Neuronal stem cell (in vitro differentiated cells): Measurements from ENCODE around the gene TRPM1.

Source experiments
- DNase-seq: peaks from one replicate; pipeline ENCODE4 v3.0.0-alpha.2; 2013; ENCODE audit warnings: low spot score
- H2AFZ ChIP-seq: one replicate; pipeline ENCODE4 v1.6.1; 2013; ENCODE audit warnings: mild to moderate bottlenecking, low read length, inconsistent platforms
- H2AK5ac ChIP-seq: 2 replicates; pipeline ENCODE4 v1.6.1; 2013; ENCODE audit warnings: low read depth, mild to moderate bottlenecking, inconsistent platforms, low read length, moderate library complexity, mixed read lengths
- H2BK120ac ChIP-seq: 2 replicates; pipeline ENCODE4 v1.6.1; 2013; ENCODE audit warnings: low read depth, mild to moderate bottlenecking, inconsistent platforms, low read length, moderate library complexity, mixed read lengths
- H2BK12ac ChIP-seq: one replicate; pipeline ENCODE4 v1.6.1; 2013; ENCODE audit warnings: low read length, inconsistent platforms
- H2BK15ac ChIP-seq: 2 replicates; pipeline ENCODE4 v1.6.1; 2013; ENCODE audit warnings: mild to moderate bottlenecking, low read length, inconsistent platforms, mixed read lengths
- H2BK5ac ChIP-seq: one replicate; pipeline ENCODE4 v1.6.1; 2013; ENCODE audit warnings: inconsistent platforms, mild to moderate bottlenecking, low read length, moderate library complexity
- H3K14ac ChIP-seq: one replicate; pipeline ENCODE4 v1.6.1; 2013; ENCODE audit warnings: low read length, inconsistent platforms
- H3K18ac ChIP-seq: 2 replicates; pipeline ENCODE4 v1.6.1; 2013; ENCODE audit warnings: low read length, inconsistent platforms
- H3K23ac ChIP-seq: 2 replicates; pipeline ENCODE4 v1.6.1; 2013; ENCODE audit warnings: low read depth, mild to moderate bottlenecking, mixed read lengths, low read length, inconsistent platforms; ENCODE audit not compliant: poor library complexity
- H3K27ac ChIP-seq: replicated peaks from 3 replicates; pipeline ENCODE4 v1.5.1; 2013; ENCODE audit warnings: low read length, inconsistent platforms
- H3K27me3 ChIP-seq, 3 experiments: 2 replicates each; pipeline ENCODE4 v1.6.1; 2013; ENCODE audit warnings: low read length in 3 of 3, mild to moderate bottlenecking in 2 of 3, inconsistent platforms in 1 of 3, low read depth in 1 of 3, mixed read lengths in 1 of 3, moderate library complexity in 1 of 3; ENCODE audit not compliant: control insufficient read depth in 3 of 3, insufficient read depth in 3 of 3
- H3K36me3 ChIP-seq, 2 donors: replicated peaks in 1 of 2; 2 replicates each; pipeline ENCODE4 v1.6.1; 2013; ENCODE audit warnings: low read length in 2 of 2; ENCODE audit not compliant: control insufficient read depth in 2 of 2, insufficient read depth in 2 of 2
- H3K4ac ChIP-seq: 2 replicates; pipeline ENCODE4 v1.6.1; 2013; ENCODE audit warnings: inconsistent platforms, mild to moderate bottlenecking, low read length, moderate library complexity
- H3K4me1 ChIP-seq, 2 donors: 1 replicate in 1 of 2; 2 replicates in 1 of 2; pipeline ENCODE4 v1.6.1; 2013; ENCODE audit warnings: low read length in 2 of 2, low read depth in 1 of 2; ENCODE audit not compliant: control insufficient read depth in 2 of 2, insufficient read depth in 1 of 2
- H3K4me2 ChIP-seq: one replicate; pipeline ENCODE4 v1.6.1; 2013; ENCODE audit warnings: mild to moderate bottlenecking, low read length, inconsistent platforms; ENCODE audit not compliant: insufficient read depth, poor library complexity, severe bottlenecking
- H3K4me3 ChIP-seq, 2 donors: 2 replicates each; pipeline ENCODE4 v1.5.1; 2013; ENCODE audit warnings: low read length in 2 of 2, mild to moderate bottlenecking in 2 of 2, inconsistent platforms in 1 of 2, moderate library complexity in 1 of 2
- H3K79me1 ChIP-seq: one replicate; pipeline ENCODE4 v1.6.1; 2013; ENCODE audit warnings: low read depth, mild to moderate bottlenecking, inconsistent platforms, low read length, moderate library complexity
- H3K9ac ChIP-seq: one replicate; pipeline ENCODE4 v1.6.1; 2013; ENCODE audit warnings: mild to moderate bottlenecking, low read depth, low read length, inconsistent platforms; ENCODE audit not compliant: poor library complexity
- H3K9me3 ChIP-seq, 2 donors: replicated peaks in 1 of 2; 2 replicates each; pipeline versions ENCODE3 to v1.6.1; 2013; ENCODE audit warnings: low read length in 2 of 2, mild to moderate bottlenecking in 2 of 2, inconsistent platforms in 1 of 2, low read depth in 1 of 2, mixed read lengths in 1 of 2, moderate library complexity in 1 of 2; ENCODE audit not compliant: control insufficient read depth in 2 of 2, insufficient read depth in 1 of 2
- H4K8ac ChIP-seq: one replicate; pipeline ENCODE4 v1.6.1; 2013; ENCODE audit warnings: low read depth, mild to moderate bottlenecking, inconsistent platforms, low read length, moderate library complexity
- H4K91ac ChIP-seq: one replicate; pipeline ENCODE4 v1.6.1; 2013; ENCODE audit warnings: low read length, low read depth, mild to moderate bottlenecking, inconsistent platforms; ENCODE audit not compliant: poor library complexity
- WGBS, 2 donors: extraction: QIAGEN DNeasy Blood & Tissue Kit; methylation state at CpG; one replicate each; pipeline ENCODE4 v1.1.7; 2013; ENCODE audit warnings: missing lambda C conversion rate in 2 of 2, mixed read lengths in 1 of 2; ENCODE audit not compliant: insufficient read length in 2 of 2, insufficient replicate concordance in 1 of 2; ENCODE audit errors: extremely low coverage in 2 of 2; 5-methylcytosine and 5-hydroxymethylcytosine counted together

The TRPM1 gene

DNA sequence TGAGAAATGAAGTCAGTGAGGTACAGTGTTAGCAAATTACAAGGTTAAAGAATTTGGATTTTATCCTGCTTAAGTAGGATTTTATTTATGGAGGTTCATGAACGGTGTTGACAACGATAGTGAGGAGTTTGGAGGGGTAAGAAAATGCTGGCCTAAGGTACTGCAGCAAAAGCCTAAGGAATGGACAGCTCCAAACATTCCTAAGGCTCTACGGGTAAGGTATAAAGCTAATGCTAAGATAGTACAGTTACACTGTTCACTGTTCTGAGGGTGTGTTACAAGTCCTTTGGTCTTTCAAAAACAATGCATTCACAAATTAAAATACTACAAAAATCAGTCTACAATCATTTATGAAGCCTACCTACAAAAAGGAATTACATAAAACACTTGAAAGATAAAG is 117.4 kb downstream of the TRPM1 start:
- Histone ChIP-seq H3K18ac (no peak overlapping the region), H3K4me2 (no peak overlapping the region), H2BK15ac (no peak overlapping the region), H2BK120ac (no peak overlapping the region), H4K8ac (no peak overlapping the region), H4K91ac (no peak overlapping the region), H3K36me3 (peaks cover 1 to 43% of the 10 kb centered on the region in 2 donors), H3K9ac (no peak overlapping the region), H3K27ac (no peak overlapping the region), H2AK5ac (no peak overlapping the region), H2AFZ (no peak overlapping the region), H3K4me3 (no peak overlapping the region), H2BK12ac (no peak overlapping the region), H3K27me3 (no peaks in the 10 kb centered on the region), H2BK5ac (no peak overlapping the region), H3K4me1 (peaks cover 2 to 4% of the 10 kb centered on the region in 2 donors), H3K14ac (no peak overlapping the region), H3K79me1 (no peaks in the 10 kb centered on the region), H3K23ac (no peak overlapping the region), H3K4ac (no peak overlapping the region), H3K9me3 (no peaks in the 10 kb centered on the region)
- DNase-seq, result no peak
- WGBS, 2 donors, result no CpG with 5 or more reads among the region's 3 CpGs

- H3K36me3 ChIP-seq, result peaks cover 2 to 41% of the 10 kb centered on the region in 2 donors
- DNase-seq, result no peak
- no CpG with 5 or more reads among the region's 5 CpGs for WGBS, 2 donors
These were observed 122.1 kb downstream of the TRPM1 start for GRCh38 chr15:30979457-30979856.

GRCh38 chr15:30978328-30978727 is 123.2 kb downstream of the TRPM1 start:
- Histone ChIP-seq H4K91ac (no peak overlapping the region), H2BK15ac (no peak overlapping the region), H3K27me3 (no peaks in the 10 kb centered on the region), H3K36me3 (peaks cover 4 to 51% of the 10 kb centered on the region in 2 donors), H3K14ac (no peak overlapping the region), H2AFZ (no peak overlapping the region), H3K4me2 (no peak overlapping the region), H2BK120ac (no peak overlapping the region), H2BK5ac (no peak overlapping the region), H3K4me3 (no peak overlapping the region), H3K4me1 (no peaks in the 10 kb centered on the region), H3K9me3 (no peaks in the 10 kb centered on the region), H3K9ac (no peak overlapping the region), H3K27ac (no peak overlapping the region), H3K4ac (no peak overlapping the region), H3K18ac (no peak overlapping the region), H3K79me1 (no peaks in the 10 kb centered on the region), H4K8ac (no peak overlapping the region), H3K23ac (no peak overlapping the region), H2BK12ac (no peak overlapping the region), H2AK5ac (no peak overlapping the region)
- no peak for DNase-seq

More at GRCh38 chr15:30979457-30979856, 122.1 kb downstream of the TRPM1 start:
- Histone ChIP-seq H2BK12ac (no peak overlapping the region), H3K27ac (no peak overlapping the region), H4K8ac (no peak overlapping the region), H2AFZ (no peak overlapping the region), H3K4me3 (no peak overlapping the region), H2BK15ac (no peak overlapping the region), H3K9me3 (no peaks in the 10 kb centered on the region), H2AK5ac (no peak overlapping the region), H3K4me2 (no peak overlapping the region), H2BK5ac (no peak overlapping the region), H3K4me1 (no peaks in the 10 kb centered on the region), H3K79me1 (no peaks in the 10 kb centered on the region), H4K91ac (no peak overlapping the region), H3K18ac (no peak overlapping the region), H3K4ac (no peak overlapping the region), H3K9ac (no peak overlapping the region), H2BK120ac (no peak overlapping the region), H3K27me3 (no peaks in the 10 kb centered on the region), H3K23ac (no peak overlapping the region), H3K14ac (no peak overlapping the region)

DNA sequence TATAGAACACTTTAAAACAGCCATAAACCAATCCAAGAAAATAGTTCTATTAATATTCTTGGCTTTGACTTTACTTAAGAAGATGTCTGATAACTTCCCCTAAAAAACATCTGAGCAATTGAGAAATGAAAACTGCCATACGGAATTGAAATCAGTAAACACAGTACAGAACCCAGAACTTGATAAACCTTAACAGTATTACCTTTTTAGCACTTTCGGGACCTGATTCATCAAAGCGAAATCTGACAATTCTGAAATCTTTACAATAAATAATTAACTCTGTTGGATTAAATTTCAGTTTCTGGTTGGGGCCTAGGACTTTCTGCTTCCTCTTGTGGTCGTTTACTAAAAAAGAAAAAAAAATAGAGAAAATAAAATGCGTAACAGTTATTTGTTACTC is 127.4 kb downstream of the TRPM1 start:
- no peak overlapping the region for H2AK5ac ChIP-seq
- no CpG with 5 or more reads among the region's 5 CpGs for WGBS, 2 donors
- H3K27ac ChIP-seq, result no peak overlapping the region
- H3K4me3 ChIP-seq, result no peak overlapping the region
- H3K14ac ChIP-seq, result no peak overlapping the region
- no peak overlapping the region for H3K23ac ChIP-seq
- no peak overlapping the region for H4K8ac ChIP-seq
- no peak overlapping the region for H3K4me2 ChIP-seq
- H2BK120ac ChIP-seq, result no peak overlapping the region
- H3K36me3 ChIP-seq, result peaks cover 4 to 48% of the 10 kb centered on the region in 2 donors
- no peak overlapping the region for H3K18ac ChIP-seq
- no peaks in the 10 kb centered on the region for H3K79me1 ChIP-seq
- H2BK12ac ChIP-seq, result no peak overlapping the region
- H2AFZ ChIP-seq, result no peak overlapping the region
- H3K4me1 ChIP-seq, result no peaks in the 10 kb centered on the region
- no peak overlapping the region for H3K9ac ChIP-seq
- DNase-seq, result no peak
- H4K91ac ChIP-seq, result no peak overlapping the region
- H3K27me3 ChIP-seq, result no peaks in the 10 kb centered on the region
- H3K4ac ChIP-seq, result no peak overlapping the region
- H3K9me3 ChIP-seq, result no peaks in the 10 kb centered on the region
- no peak overlapping the region for H2BK5ac ChIP-seq
- no peak overlapping the region for H2BK15ac ChIP-seq
